OCI-LY3 (cell line): ENCODE data around the gene LRRC3C.

Source experiments
- CTCF ChIP-seq: fragments of 200-600, 300-600 bp; sonication (generic); IDR thresholded peaks from 2 replicates; pipeline ENCODE4 v1.5.1; 2014; ENCODE audit warnings: antibody characterized with exemption, low read length, low read depth
- EZH2phosphoT487 ChIP-seq: fragments of 200-600 bp; shearing (Covaris generic); IDR thresholded peaks from 2 replicates; pipeline ENCODE4 v1.6.1; 2018; ENCODE audit warnings: antibody characterized with exemption, mixed run types, low read depth

- no peak for TF ChIP-seq CTCF
- TF ChIP-seq EZH2phosphoT487: no peak
Measured at GRCh38 chr17:39899215-39899614, 28.3 kb upstream of the LRRC3C start.
